Natural killer cell treated with Interleukin-12 subunit alpha and Interleukin-12 subunit beta and Interleukin-15 and Interleukin-18, amount 100 ng/mL, for 72 hours (primary cell): Measurements from ENCODE around the gene LRRC8B. TPM values are rescaled to one million over a fixed set of nuclear protein-coding genes. Genes with fewer than 3 reads are reported as not detected.
A peak's percentile ranks its signal among the peaks of the same experiment; 100 is the strongest.
"Not testable (repeated sequence)": the region's sequence is repeated elsewhere in the genome, so short reads cannot be mapped to it uniquely, and the experiment has no call there.

Experiments used
- ATAC-seq, 2 donors: fragments of 150-1000 bp; cut with Tn5 transposase in 1 of 2; sonication (Bioruptor Pico), chemical (Tn5 transposase) in 1 of 2; 2 replicates each; pipeline ENCODE4 v1.10.0; 2021
- DNase-seq: peaks from one replicate; pipeline ENCODE4 v3.0.0; 2022; ENCODE audit warnings: low spot score
- H3K27ac Mint-ChIP-seq, 2 donors: 1 replicate in 1 of 2; 2 replicates in 1 of 2; pipeline ENCODE4 v1.8.0; 2022; ENCODE audit warnings: mixed read lengths in 2 of 2, mild to moderate bottlenecking in 1 of 2, moderate library complexity in 1 of 2
- H3K27me3 Mint-ChIP-seq, 2 donors: 1 replicate in 1 of 2; 2 replicates in 1 of 2; pipeline ENCODE4 v1.8.0; 2022; ENCODE audit warnings: mixed read lengths in 2 of 2
- H3K36me3 Mint-ChIP-seq: one replicate; pipeline ENCODE4 v1.8.0; 2022; ENCODE audit warnings: mixed read lengths
- H3K4me1 Mint-ChIP-seq, 2 donors: 1 replicate in 1 of 2; 2 replicates in 1 of 2; pipeline ENCODE4 v1.8.0; 2022; ENCODE audit warnings: low read depth in 2 of 2, mixed read lengths in 2 of 2, mild to moderate bottlenecking in 1 of 2
- H3K4me3 Mint-ChIP-seq: one replicate; pipeline ENCODE4 v1.8.0; 2022; ENCODE audit warnings: mixed read lengths
- H3K9me3 Mint-ChIP-seq: 2 replicates; pipeline ENCODE4 v1.8.0; 2022; ENCODE audit warnings: mixed read lengths
- total RNA-seq, 2 donors: library from RNA; stranded (reverse); gene quantifications; one replicate each; pipeline ENCODE4 v1.2.3, GENCODE V29; 2022

LRRC8B gene
- total RNA-seq, 2 donors from 2014 or later = 11.1 to 15.3 TPM

- H3K4me1 Mint-ChIP-seq, H3K36me3 Mint-ChIP-seq, H3K9me3 Mint-ChIP-seq, ATAC-seq, H3K27ac Mint-ChIP-seq, H3K4me3 Mint-ChIP-seq, DNase-seq: not testable (repeated sequence)
- peaks cover 42 to 43% of the 10 kb centered on the region in 2 donors for H3K27me3 Mint-ChIP-seq
Observed at GRCh38 chr1:89510061-89510460, 14.6 kb upstream of the LRRC8B start.

- no peak overlapping the region for H3K4me3 Mint-ChIP-seq
- no peak overlapping the region for H3K27ac Mint-ChIP-seq
- H3K4me1 Mint-ChIP-seq = no peaks in the 10 kb centered on the region
- H3K36me3 Mint-ChIP-seq = peaks cover 4% of the 10 kb centered on the region
- peaks cover 4% of the 10 kb centered on the region for H3K9me3 Mint-ChIP-seq
- DNase-seq (no peak), ATAC-seq (no peak)
- H3K27me3 Mint-ChIP-seq = peaks cover 22 to 27% of the 10 kb centered on the region in 2 donors
Observed at GRCh38 chr1:89512996-89513720, 11.5 kb upstream of the LRRC8B start.

GRCh38 chr1:89516055-89516454 lies 8.6 kb upstream of the LRRC8B start:
- DNase-seq (no peak), ATAC-seq (no peak)
- peaks cover 17 to 27% of the 10 kb centered on the region in 2 donors for H3K27me3 Mint-ChIP-seq
- H3K9me3 Mint-ChIP-seq = no peaks in the 10 kb centered on the region
- no peaks in the 10 kb centered on the region for H3K36me3 Mint-ChIP-seq
- no peak overlapping the region for H3K27ac Mint-ChIP-seq
- H3K4me3 Mint-ChIP-seq = no peak overlapping the region
- no peaks in the 10 kb centered on the region for H3K4me1 Mint-ChIP-seq

- Mint-ChIP-seq H3K36me3 (no peaks in the 10 kb centered on the region), H3K4me1 (no peaks in the 10 kb centered on the region), H3K27me3 (peaks cover 13 to 16% of the 10 kb centered on the region in 2 donors), H3K27ac (no peak overlapping the region), H3K9me3 (no peaks in the 10 kb centered on the region), H3K4me3 (no peak overlapping the region)
- DNase-seq (no peak), ATAC-seq (no peak)
Observed at GRCh38 chr1:89518221-89518631, 6.4 kb upstream of the LRRC8B start.

GRCh38 chr1:89519779-89520358 lies 4.8 kb upstream of the LRRC8B start:
- Mint-ChIP-seq H3K4me3 (no peak overlapping the region), H3K27ac (no peak overlapping the region), H3K9me3 (no peaks in the 10 kb centered on the region), H3K4me1 (peaks cover 6 to 10% of the 10 kb centered on the region in 2 donors), H3K27me3 (peaks cover 0 to 8% of the 10 kb centered on the region in 2 donors), H3K36me3 (no peaks in the 10 kb centered on the region)
- DNase-seq = no peak
- ATAC-seq = no peak

GRCh38 chr1:89521977-89522376 lies 2.7 kb upstream of the LRRC8B start:
- not testable (repeated sequence) for H3K27ac Mint-ChIP-seq, H3K9me3 Mint-ChIP-seq, H3K4me3 Mint-ChIP-seq, H3K36me3 Mint-ChIP-seq, DNase-seq, ATAC-seq, H3K27me3 Mint-ChIP-seq
- peaks cover 15 to 20% of the 10 kb centered on the region in 2 donors for H3K4me1 Mint-ChIP-seq

GRCh38 chr1:89523572-89524368 lies 859 bp upstream of the LRRC8B start:
- peaks cover 15 to 20% of the 10 kb centered on the region in 2 donors for H3K4me1 Mint-ChIP-seq
- peaks cover 0 to 6% of the 10 kb centered on the region in 2 donors for H3K27me3 Mint-ChIP-seq
- no peak overlapping the region for H3K4me3 Mint-ChIP-seq

GRCh38 chr1:89525169-89525855 lies 683 bp downstream of the LRRC8B start:
- ATAC-seq (peak; percentile 16 to 22), DNase-seq (no peak)
- Mint-ChIP-seq H3K27me3 (peaks cover 0 to 6% of the 10 kb centered on the region in 2 donors), H3K4me3 (no peak overlapping the region), H3K27ac (peak overlapping the region; percentile 71 to 85), H3K4me1 (peaks cover 15 to 20% of the 10 kb centered on the region in 2 donors), H3K9me3 (no peaks in the 10 kb centered on the region), H3K36me3 (no peaks in the 10 kb centered on the region)

More at GRCh38 chr1:89523572-89524368, 859 bp upstream of the LRRC8B start:
- no peak for DNase-seq
- ATAC-seq = peak; percentile 20 to 51
- Mint-ChIP-seq H3K27ac (peak overlapping the region; percentile 58 to 63), H3K36me3 (no peaks in the 10 kb centered on the region), H3K9me3 (no peaks in the 10 kb centered on the region)

GRCh38 chr1:89527256-89527655 lies 2.6 kb downstream of the LRRC8B start:
- no peaks in the 10 kb centered on the region for H3K9me3 Mint-ChIP-seq
- peaks cover 19 to 23% of the 10 kb centered on the region in 2 donors for H3K4me1 Mint-ChIP-seq
- no peaks in the 10 kb centered on the region for H3K36me3 Mint-ChIP-seq
- ATAC-seq (no peak), DNase-seq (no peak)
- H3K27ac Mint-ChIP-seq = no peak overlapping the region
- no peak overlapping the region for H3K4me3 Mint-ChIP-seq
- peaks cover 0 to 6% of the 10 kb centered on the region in 2 donors for H3K27me3 Mint-ChIP-seq

- H3K4me1 Mint-ChIP-seq = peaks cover 20 to 24% of the 10 kb centered on the region in 2 donors
- H3K27me3 Mint-ChIP-seq = peaks cover 0 to 5% of the 10 kb centered on the region in 2 donors
- DNase-seq (no peak), ATAC-seq (no peak)
- H3K4me3 Mint-ChIP-seq = no peak overlapping the region
- H3K36me3 Mint-ChIP-seq = no peaks in the 10 kb centered on the region
- H3K9me3 Mint-ChIP-seq = no peaks in the 10 kb centered on the region
- no peak overlapping the region for H3K27ac Mint-ChIP-seq
Observed at GRCh38 chr1:89527750-89528381, 3.2 kb downstream of the LRRC8B start.

- no peak for ATAC-seq
- Mint-ChIP-seq H3K27ac (no peak overlapping the region), H3K4me3 (no peak overlapping the region), H3K27me3 (peaks cover 0 to 4% of the 10 kb centered on the region in 2 donors), H3K36me3 (no peaks in the 10 kb centered on the region), H3K9me3 (no peaks in the 10 kb centered on the region), H3K4me1 (peaks cover 20 to 27% of the 10 kb centered on the region in 2 donors)
- no peak for DNase-seq
Observed at GRCh38 chr1:89528382-89528780, 3.8 kb downstream of the LRRC8B start.

GRCh38 chr1:89529196-89529595 lies 4.6 kb downstream of the LRRC8B start:
- ATAC-seq (no peak), DNase-seq (no peak)
- H3K4me3 Mint-ChIP-seq = no peak overlapping the region
- H3K27me3 Mint-ChIP-seq = no peaks in the 10 kb centered on the region
- no peaks in the 10 kb centered on the region for H3K9me3 Mint-ChIP-seq
- H3K4me1 Mint-ChIP-seq = peaks cover 14 to 20% of the 10 kb centered on the region in 2 donors
- no peaks in the 10 kb centered on the region for H3K36me3 Mint-ChIP-seq
- H3K27ac Mint-ChIP-seq = no peak overlapping the region

- ATAC-seq (no peak), DNase-seq (no peak)
- Mint-ChIP-seq H3K4me3 (no peak overlapping the region), H3K36me3 (no peaks in the 10 kb centered on the region), H3K9me3 (no peaks in the 10 kb centered on the region), H3K27ac (no peak overlapping the region), H3K27me3 (no peaks in the 10 kb centered on the region), H3K4me1 (peaks cover 9 to 14% of the 10 kb centered on the region in 2 donors)
Observed at GRCh38 chr1:89530444-89531089, 5.9 kb downstream of the LRRC8B start.
